Fibroblast of skin of left biceps (primary cell): ENCODE data around the gene CALML3.

Experiments used
- DNase-seq, 2 experiments: peaks; one replicate each; pipeline ENCODE4 v3.0.0-alpha.2; 2013; ENCODE audit warnings: low read depth in 2 of 2

CALML3 gene

GRCh38 chr10:5491477-5491876, 33.3 kb upstream of the CALML3 start:
- DNase-seq: no peak

GRCh38 chr10:5492322-5492855, 32.4 kb upstream of the CALML3 start:
- no peak for DNase-seq

GRCh38 chr10:5492929-5493576, 31.7 kb upstream of the CALML3 start:
- no peak for DNase-seq

GRCh38 chr10:5493691-5494090, 31.1 kb upstream of the CALML3 start:
- no peak for DNase-seq

- no peak for DNase-seq
Measured at GRCh38 chr10:5494611-5495010, 30.1 kb upstream of the CALML3 start.

GRCh38 chr10:5496261-5497250, 28.2 kb upstream of the CALML3 start:
- no peak for DNase-seq

GRCh38 chr10:5497289-5497688, 27.5 kb upstream of the CALML3 start:
- no peak for DNase-seq

- DNase-seq: no peak
Measured at GRCh38 chr10:5497948-5498730, 26.6 kb upstream of the CALML3 start.

- DNase-seq: no peak
Measured at GRCh38 chr10:5498791-5499492, 25.8 kb upstream of the CALML3 start.

- DNase-seq: no peak
Measured at GRCh38 chr10:5499493-5500140, 25.1 kb upstream of the CALML3 start, which contains the start of gene CALML5. TSS of gene CALML5 (minus strand) at chr10:5499570. CDS start at chr10:5499438, 132 bp downstream.

GRCh38 chr10:5500162-5500670, 24.5 kb upstream of the CALML3 start:
- no peak for DNase-seq

GRCh38 chr10:5500910-5501309, 23.9 kb upstream of the CALML3 start:
- DNase-seq: no peak

- DNase-seq: no peak
Measured at GRCh38 chr10:5502061-5502521, 22.7 kb upstream of the CALML3 start.

- no peak for DNase-seq
Measured at GRCh38 chr10:5502571-5503476, 21.9 kb upstream of the CALML3 start.

- no peak for DNase-seq
Measured at GRCh38 chr10:5503477-5503835, 21.3 kb upstream of the CALML3 start.

GRCh38 chr10:5504146-5505072, 20.4 kb upstream of the CALML3 start:
- no peak for DNase-seq

- DNase-seq: no peak
Measured at GRCh38 chr10:5506246-5506645, 18.5 kb upstream of the CALML3 start.
